ENCODE measurements around the gene SH3GL3.

DNA sequence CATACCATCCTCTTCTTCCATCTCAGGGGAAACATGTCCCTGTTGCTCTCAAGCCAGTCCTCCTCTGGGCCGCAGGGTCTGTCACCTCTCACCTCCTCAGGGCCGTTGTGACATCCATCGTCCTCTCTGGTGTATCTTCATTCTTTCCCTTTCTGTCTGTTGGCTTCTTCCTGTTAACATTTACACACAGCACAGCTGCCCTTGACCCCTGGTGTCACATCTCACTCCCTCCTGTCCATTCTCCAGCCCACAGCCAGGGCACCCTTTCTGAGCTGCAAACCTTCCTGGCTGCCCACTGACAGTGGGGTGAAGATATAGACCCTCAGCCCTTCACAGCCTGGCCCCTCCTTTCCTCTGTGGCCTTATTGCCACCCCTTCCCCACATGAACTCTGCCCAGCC lies 127.2 kb downstream of the SH3GL3 start:
- TF ChIP-seq, protein P1, sequence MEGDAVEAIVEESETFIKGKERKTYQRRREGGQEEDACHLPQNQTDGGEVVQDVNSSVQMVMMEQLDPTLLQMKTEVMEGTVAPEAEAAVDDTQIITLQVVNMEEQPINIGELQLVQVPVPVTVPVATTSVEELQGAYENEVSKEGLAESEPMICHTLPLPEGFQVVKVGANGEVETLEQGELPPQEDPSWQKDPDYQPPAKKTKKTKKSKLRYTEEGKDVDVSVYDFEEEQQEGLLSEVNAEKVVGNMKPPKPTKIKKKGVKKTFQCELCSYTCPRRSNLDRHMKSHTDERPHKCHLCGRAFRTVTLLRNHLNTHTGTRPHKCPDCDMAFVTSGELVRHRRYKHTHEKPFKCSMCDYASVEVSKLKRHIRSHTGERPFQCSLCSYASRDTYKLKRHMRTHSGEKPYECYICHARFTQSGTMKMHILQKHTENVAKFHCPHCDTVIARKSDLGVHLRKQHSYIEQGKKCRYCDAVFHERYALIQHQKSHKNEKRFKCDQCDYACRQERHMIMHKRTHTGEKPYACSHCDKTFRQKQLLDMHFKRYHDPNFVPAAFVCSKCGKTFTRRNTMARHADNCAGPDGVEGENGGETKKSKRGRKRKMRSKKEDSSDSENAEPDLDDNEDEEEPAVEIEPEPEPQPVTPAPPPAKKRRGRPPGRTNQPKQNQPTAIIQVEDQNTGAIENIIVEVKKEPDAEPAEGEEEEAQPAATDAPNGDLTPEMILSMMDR (conservative IDR thresholded peaks at IDR 0.05; ENCODE audit: low read depth, low read length): no peak
- TF ChIP-seq RFX5 (IDR thresholded peaks at IDR 0.05; ENCODE audit: low read depth, low read length) (no peak), POLR2A (IDR thresholded peaks at IDR 0.05; ENCODE audit: low read depth, low read length) (no peak), MAFK (IDR thresholded peaks at IDR 0.05; ENCODE audit: low read depth, low read length) (no peak), SMC3 (IDR thresholded peaks at IDR 0.05; ENCODE audit: low read depth, low read length) (no peak), CEBPB (IDR thresholded peaks at IDR 0.05; ENCODE audit: low read depth, low read length) (no peak), RAD21 (IDR thresholded peaks at IDR 0.05; ENCODE audit: low read length) (no peak), CHD1 (IDR thresholded peaks at IDR 0.05; ENCODE audit: low read depth, low read length) (no peak)
